Measurements from ENCODE around the gene BTG3. TPM values are rescaled to one million over a fixed set of nuclear protein-coding genes. Genes with fewer than 3 reads are reported as not detected.
A peak's percentile ranks its signal among the peaks of the same experiment; 100 is the strongest.

BTG3 gene
- total RNA-seq, 1 donor from 2014 or later: 8.5 TPM

DNA sequence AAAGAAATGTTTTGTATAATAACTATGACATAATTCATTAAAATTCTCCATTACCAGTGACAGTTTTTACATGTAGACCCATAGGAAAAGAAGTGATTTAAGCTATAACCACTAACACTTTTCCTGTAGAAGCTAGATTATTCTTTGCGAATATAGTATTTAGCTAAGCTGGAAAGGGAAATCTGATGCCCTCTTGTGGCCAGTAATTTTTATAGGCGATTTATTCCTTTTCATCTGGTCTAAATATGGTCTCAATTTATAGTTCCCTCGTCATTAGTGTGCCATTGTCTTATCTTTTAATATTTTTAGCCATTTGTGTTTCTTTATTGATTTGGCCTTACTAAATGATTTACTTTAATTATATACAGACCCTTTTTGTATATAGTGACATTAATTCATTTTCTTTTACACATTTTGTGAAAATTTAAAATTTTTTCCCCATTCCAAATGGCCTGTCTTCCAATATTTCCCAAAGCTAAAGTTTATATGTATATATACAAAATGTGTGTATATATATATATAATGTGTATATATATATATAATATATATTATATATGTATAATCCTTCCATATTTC lies 26.7 kb downstream of the BTG3 start:
- peak; percentile 63 to 64 for DNase-seq (ENCODE audit: low read depth in 2 of 2)

GRCh38 chr21:17583898-17584297 lies 28.8 kb downstream of the BTG3 start:
- DNase-seq (ENCODE audit: low read depth in 2 of 2): no peak

DNA sequence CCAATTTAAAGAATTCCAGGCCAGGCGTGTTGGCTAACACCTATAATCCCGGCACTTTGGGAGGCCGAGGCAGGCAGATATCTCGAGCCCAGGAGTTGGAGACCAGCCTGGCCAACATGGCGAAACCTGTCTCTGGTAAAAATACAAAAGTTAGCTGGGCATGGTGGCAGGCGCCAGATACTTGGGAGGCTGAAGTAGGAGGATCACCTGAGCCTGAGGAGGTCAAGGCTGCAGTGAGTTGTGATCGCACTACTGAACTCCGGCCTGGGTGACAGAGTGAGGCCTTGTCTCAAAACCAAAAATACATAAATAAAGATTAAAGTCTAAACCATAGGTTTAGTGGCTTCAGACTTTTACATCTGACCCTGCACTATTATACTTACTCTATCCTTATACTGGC lies 32.4 kb downstream of the BTG3 start:
- DNase-seq (ENCODE audit: low read depth in 2 of 2): no peak

DNA sequence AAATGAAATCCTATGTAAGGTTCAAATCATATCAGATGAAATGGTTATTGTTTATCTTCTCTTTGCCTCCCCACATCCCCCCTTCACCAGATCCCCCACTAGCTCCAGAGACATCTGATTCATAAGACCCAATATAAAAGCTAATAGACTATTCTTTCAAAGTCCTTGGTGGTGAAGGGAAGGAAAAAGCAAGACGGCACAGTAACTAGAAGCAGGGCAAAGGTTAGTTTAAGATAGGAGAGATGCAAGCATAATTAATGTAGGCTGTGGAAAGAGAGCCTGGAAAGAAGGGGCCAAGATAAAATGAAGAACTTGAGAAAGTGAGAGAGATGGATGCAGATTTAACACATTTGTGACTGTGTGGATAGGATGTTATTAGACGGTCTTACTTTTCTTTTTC lies 33.8 kb downstream of the BTG3 start:
- no peak for DNase-seq (ENCODE audit: low read depth in 2 of 2)

DNA sequence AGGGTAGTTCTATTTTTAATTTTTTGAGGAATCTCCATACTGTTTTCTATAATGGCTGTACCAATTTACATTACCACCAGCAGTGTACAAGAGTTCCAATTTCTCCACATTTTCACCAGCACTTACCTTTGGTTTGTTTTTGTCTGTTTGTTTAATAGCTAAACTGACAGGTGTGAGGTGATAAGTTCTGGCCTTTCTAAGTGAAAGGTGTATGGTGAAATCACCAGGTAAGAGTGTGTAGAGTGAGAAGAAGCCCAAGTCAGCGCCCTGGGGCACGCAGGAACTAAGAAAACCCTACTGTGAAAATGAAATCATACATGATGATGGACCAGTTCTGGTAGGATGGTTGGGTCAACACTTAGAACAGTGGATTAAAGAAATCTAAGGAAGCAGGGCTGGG lies 34.5 kb downstream of the BTG3 start:
- no peak for DNase-seq (ENCODE audit: low read depth in 2 of 2)

DNA sequence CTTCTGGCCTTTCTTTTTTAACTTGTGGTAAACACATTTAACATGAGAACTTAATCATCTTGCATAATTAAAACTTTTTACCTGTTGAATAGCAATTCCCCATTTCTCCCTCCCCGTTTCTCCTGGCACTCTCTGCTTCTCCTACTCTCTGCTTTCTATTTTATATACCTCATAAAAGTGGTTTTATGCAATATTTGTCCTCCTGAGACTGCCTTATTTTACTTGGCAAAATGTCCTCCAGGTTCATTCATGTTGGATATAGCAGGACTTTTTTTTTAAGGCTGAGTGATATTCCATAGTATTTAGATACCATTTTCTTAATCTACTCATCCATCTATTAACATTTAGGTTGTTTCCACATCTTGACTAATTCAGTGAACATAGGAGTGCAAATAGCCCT lies 35.0 kb downstream of the BTG3 start:
- DNase-seq (ENCODE audit: low read depth in 2 of 2): no peak

- DNase-seq (ENCODE audit: low read depth in 2 of 2): no peak
These were observed 36.4 kb downstream of the BTG3 start for GRCh38 chr21:17576080-17576835.

DNA sequence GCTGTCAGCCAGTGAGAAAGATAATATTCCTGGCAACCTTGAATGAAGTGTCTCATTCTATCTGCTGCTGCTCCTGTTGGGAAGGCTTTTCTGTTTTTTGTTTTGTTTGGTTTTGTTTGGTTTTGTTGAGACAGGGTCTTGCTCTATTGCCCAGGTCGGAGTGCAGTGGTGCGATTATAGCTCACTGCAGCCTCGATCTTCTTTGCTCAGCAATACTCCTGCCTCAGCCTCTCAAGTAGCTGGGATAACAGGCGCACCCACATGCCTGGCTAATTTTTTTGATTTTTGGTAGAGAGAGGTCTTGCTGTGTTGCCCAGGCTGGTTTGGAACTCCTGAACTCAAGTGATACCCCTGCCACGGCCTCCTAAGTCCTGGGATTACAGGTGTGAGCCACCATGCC lies 37.6 kb downstream of the BTG3 start:
- DNase-seq (ENCODE audit: low read depth in 2 of 2): no peak

DNA sequence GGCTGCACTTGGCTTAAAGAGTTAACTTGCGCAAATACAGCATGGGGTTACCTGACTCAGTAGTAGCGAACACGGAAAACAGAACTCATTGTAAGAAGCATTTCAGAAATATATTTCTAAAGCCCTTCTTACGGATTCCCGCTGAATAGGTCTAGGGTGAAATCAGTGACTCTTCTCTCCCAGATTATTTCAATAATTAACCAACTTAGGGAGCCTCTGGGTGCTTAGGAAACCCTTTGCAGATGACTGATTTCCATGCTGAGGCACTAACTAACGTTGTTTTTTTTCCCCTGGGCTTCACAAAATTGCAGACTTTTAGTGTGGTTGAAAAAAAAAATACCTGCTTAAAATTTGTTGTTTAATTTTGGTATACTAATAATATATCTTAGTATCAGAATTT lies 40.3 kb downstream of the BTG3 start:
- DNase-seq (ENCODE audit: low read depth in 2 of 2): no peak

- no peak for DNase-seq (ENCODE audit: low read depth in 2 of 2)
These were observed 41.9 kb downstream of the BTG3 start for GRCh38 chr21:17570786-17571185.

- DNase-seq (ENCODE audit: low read depth in 2 of 2): peak; percentile 14 to 23
These were observed 52.2 kb downstream of the BTG3 start for GRCh38 chr21:17560377-17561025.

GRCh38 chr21:17554679-17555465 lies 57.8 kb downstream of the BTG3 start:
- peak; percentile 33 to 61 for DNase-seq (ENCODE audit: low read depth in 2 of 2)

DNA sequence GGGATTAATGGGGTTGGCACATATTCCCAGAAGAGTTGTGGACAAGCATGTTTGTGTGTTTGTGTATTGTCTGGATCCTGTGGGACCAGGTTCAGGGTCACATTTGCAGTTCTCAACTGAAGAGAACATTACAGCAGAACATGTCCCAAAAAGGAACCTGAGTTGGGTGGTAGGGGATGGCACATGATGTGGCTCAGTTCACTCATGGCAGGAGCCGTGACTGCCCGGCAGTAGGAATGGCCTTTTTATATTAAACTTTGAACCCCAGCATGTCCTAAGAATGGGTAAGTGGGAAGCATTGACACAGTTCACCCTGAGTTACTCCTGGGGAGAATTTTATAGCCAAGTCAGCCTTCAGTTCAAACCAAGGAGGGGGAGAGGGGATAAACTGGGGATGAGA lies 58.6 kb downstream of the BTG3 start:
- no peak for DNase-seq (ENCODE audit: low read depth in 2 of 2)

DNA sequence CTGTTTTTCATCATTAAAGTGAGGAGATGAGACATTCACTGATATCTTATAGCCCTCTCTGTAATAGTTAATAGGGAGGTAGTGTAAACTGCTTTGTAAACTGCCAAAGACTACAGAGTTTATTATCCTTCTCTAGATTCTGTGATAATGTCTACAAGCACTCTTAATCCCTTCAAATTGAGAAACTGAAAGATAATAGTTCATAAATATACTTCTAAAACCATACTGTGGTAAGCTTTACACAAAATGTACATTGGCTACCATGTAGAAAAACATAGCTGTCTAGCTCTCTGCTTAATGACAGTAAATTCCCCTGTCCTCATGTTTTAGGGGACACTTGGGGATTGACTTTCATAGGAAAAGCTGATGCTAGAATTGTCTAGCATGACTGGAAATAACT lies 60.3 kb downstream of the BTG3 start:
- no peak for DNase-seq (ENCODE audit: low read depth in 2 of 2)

DNA sequence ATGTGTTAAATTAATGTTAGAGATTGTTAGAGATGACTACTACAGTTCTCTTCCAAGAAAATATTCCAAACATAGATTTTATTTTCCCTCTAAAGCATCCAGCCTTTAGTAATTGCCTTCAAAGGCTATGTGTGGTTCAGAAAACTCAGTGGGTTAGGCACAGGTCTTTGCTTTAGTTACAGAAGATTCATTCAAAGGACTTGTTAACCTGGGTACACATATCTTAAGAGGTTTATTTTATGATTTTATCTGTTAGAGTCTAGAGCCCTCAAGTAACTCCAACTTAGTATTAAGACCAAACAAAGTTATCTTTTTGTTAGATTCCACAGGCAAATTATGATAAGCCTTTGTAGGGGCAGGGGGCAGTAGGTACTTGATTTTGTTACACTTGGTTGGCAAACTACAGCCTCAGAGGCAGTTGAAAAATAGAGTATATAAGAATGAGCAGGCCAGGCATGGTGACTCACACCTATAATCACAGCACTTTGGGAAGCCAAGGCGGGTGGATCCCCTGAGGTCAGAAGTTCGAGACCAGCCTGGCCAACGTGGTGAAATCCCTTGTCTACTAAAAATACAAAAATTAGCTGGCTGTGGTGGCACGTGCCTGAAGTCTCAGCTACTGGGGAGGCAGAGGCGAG lies 61.9 kb downstream of the BTG3 start:
- no peak for DNase-seq (ENCODE audit: low read depth in 2 of 2)

- no peak for DNase-seq (ENCODE audit: low read depth in 2 of 2)
These were observed 64.4 kb downstream of the BTG3 start for GRCh38 chr21:17548262-17548661.

DNA sequence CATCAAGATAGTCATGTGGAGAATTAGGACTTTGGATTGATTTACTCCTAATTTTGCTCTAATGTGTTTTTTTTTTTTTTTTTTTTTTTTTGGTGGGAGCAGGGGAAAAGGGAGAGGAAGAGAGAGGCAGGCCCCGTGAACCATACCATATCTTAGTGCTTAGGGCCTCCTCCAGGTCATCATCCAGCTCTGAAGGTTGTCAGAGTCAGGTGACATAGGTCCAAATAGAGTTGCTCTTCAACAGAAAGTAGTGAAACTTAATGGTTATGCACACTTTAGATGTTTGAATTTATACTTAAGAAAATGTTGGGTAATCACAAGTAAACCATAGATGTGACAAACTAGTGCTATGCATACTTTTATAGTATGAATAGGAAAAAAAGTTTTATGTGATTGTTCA lies 67.7 kb downstream of the BTG3 start:
- DNase-seq (ENCODE audit: low read depth in 2 of 2): no peak

Data from dermis microvascular lymphatic vessel endothelial cell (primary cell).